Sigmoid colon (tissue), 7 donors: ENCODE data around the gene AHNAK. TPM values are rescaled to one million over a fixed set of nuclear protein-coding genes. Genes with fewer than 3 reads are reported as not detected.

Experiments
- DNase-seq: peaks from one replicate; pipeline ENCODE4 v3.0.0-alpha.2; 2019
- H3K27ac ChIP-seq, 4 donors: fragments of 200-600 bp; sonication (generic); one replicate each; pipeline ENCODE4 v1.5.1; 2016 to 2019; ENCODE audit warnings: mild to moderate bottlenecking in 1 of 4
- H3K27me3 ChIP-seq, 3 donors: fragments of 200-600 bp; sonication (generic); one replicate each; pipeline ENCODE4 v1.5.1; 2019; ENCODE audit warnings: mild to moderate bottlenecking in 1 of 3
- H3K36me3 ChIP-seq, 4 donors: fragments of 200-600 bp; sonication (generic); one replicate each; pipeline ENCODE4 v1.5.1; 2016 to 2019
- H3K4me1 ChIP-seq, 4 donors: fragments of 200-600 bp; sonication (generic); one replicate each; pipeline ENCODE4 v1.5.1; 2017 to 2019
- H3K4me3 ChIP-seq, 4 donors: fragments of 200-600 bp; sonication (generic); one replicate each; pipeline ENCODE4 v1.5.1; 2017 to 2019; ENCODE audit warnings: mild to moderate bottlenecking in 2 of 4, moderate library complexity in 1 of 4
- H3K9me3 ChIP-seq, 4 donors: fragments of 200-600 bp in 3 of 4; sonication (generic) in 3 of 4; one replicate each; pipeline versions ENCODE4 v1.5.1 to v1.6.1; 2013 to 2019
- EP300 ChIP-seq, 4 donors: sonication (generic); formaldehyde crosslinking; IDR thresholded peaks; one replicate each; pipeline ENCODE4 v1.6.1; 2017; ENCODE audit warnings: antibody characterized with exemption in 4 of 4
- POLR2A ChIP-seq, 2 donors: fragments of 450-650 bp; IDR thresholded peaks; one replicate each; pipeline ENCODE4 v1.6.1; 2016; ENCODE audit warnings: antibody characterized with exemption in 2 of 2, mild to moderate bottlenecking in 2 of 2, moderate library complexity in 2 of 2
- POLR2AphosphoS5 ChIP-seq, 4 donors: sonication (generic); formaldehyde crosslinking; IDR thresholded peaks; one replicate each; pipeline ENCODE4 v1.6.1; 2017; ENCODE audit warnings: antibody characterized with exemption in 4 of 4
- WGBS, 2 donors: extraction: QIAGEN DNeasy Blood & Tissue Kit; methylation state at CpG; one replicate each; pipeline ENCODE4 v1.1.7; 2013; 5-methylcytosine and 5-hydroxymethylcytosine counted together
- intact Hi-C: fragments of 100-400 bp; cut with DNase I; formaldehyde crosslinking; loops from one replicate; pipeline ENCODE4 v1.15.1; 2023
- polyA plus RNA-seq, 3 donors: library from polyadenylated mRNA; stranded (reverse); fragments of 200-250 nt; gene quantifications; one replicate each; pipeline ENCODE4 v1.2.3, GENCODE V29; 2013
- small RNA-seq, 3 donors: library from RNA; depleted of rRNA; stranded (forward); fragments of <200 nt; gene quantifications; one replicate each; pipeline ENCODE3, GENCODE V24; 2016
- total RNA-seq, 4 donors: library from RNA; depleted of rRNA; stranded (reverse); fragments of >200 nt; gene quantifications; one replicate each; pipeline ENCODE4 v1.1.0, GENCODE V29; 2016
- TF ChIP-seq, protein P1 (sequence below), 4 experiments: fragments of 450-650 bp in 3 of 4; fragments of 200-600 bp in 1 of 4; IDR thresholded peaks; one replicate each; pipeline ENCODE4 v1.5.1; 2016 to 2019; ENCODE audit warnings: antibody characterized with exemption in 4 of 4, mild to moderate bottlenecking in 3 of 4, moderate library complexity in 2 of 4
- donor health status: healthy with polysubstance abuse.
- donor health status: Bipolar disorder and iron deficiency.
- donor health status: healthy.

Gene AHNAK
- total and polyA plus RNA-seq, 7 donors, result 82.3 to 1,294 (median 751) TPM

DNA sequence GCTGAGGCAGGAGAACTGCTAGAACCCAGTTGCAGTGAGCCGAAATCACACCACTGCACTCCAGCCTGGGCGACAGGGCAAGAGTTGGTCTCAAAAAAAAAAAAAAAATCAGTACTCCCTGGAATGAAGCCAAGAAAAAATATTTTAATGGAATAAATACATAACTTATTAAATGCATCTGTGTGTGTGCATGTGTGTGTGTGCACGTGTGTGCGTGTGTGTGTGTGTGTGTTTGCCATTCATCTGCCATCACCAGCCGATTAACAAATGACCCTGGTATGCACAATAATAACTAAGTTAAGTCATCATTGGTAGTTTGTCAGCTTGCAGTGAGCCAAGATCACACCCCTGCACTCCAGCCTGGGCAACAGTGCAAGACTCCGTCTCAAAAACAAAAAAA lies 162.8 kb downstream of the AHNAK start:
- no peak for DNase-seq
- no peaks in the 10 kb centered on the region for H3K27me3 ChIP-seq
- H3K4me1 ChIP-seq, result peaks cover 0 to 10% (median 3%) of the 10 kb centered on the region in 4 donors
- no peaks in the 10 kb centered on the region for H3K9me3 ChIP-seq
- no peak overlapping the region for H3K27ac ChIP-seq
- TF ChIP-seq POLR2AphosphoS5 (IDR thresholded peaks at IDR 0.05) (no peak), EP300 (IDR thresholded peaks at IDR 0.05) (no peak), POLR2A (IDR thresholded peaks at IDR 0.05) (no peak)
- TF ChIP-seq, protein P1, sequence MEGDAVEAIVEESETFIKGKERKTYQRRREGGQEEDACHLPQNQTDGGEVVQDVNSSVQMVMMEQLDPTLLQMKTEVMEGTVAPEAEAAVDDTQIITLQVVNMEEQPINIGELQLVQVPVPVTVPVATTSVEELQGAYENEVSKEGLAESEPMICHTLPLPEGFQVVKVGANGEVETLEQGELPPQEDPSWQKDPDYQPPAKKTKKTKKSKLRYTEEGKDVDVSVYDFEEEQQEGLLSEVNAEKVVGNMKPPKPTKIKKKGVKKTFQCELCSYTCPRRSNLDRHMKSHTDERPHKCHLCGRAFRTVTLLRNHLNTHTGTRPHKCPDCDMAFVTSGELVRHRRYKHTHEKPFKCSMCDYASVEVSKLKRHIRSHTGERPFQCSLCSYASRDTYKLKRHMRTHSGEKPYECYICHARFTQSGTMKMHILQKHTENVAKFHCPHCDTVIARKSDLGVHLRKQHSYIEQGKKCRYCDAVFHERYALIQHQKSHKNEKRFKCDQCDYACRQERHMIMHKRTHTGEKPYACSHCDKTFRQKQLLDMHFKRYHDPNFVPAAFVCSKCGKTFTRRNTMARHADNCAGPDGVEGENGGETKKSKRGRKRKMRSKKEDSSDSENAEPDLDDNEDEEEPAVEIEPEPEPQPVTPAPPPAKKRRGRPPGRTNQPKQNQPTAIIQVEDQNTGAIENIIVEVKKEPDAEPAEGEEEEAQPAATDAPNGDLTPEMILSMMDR (IDR thresholded peaks at IDR 0.05), result no peak
- WGBS, 2 donors, result 54 to 77% methylated on average over 6 of the region's 6 CpGs
- H3K36me3 ChIP-seq, result no peaks in the 10 kb centered on the region
- H3K4me3 ChIP-seq, result no peak overlapping the region
- intact Hi-C loops, result no loop called here

Small RNA genes within 50 kb of the gene (small RNA-seq; reads per million reads assigned to genes)
- 0 reads per million in 3 donors for gene EEF1G
- 0 reads per million in 3 donors for gene MIR6747

Other genes starting within 250 kb of the AHNAK start
- not detected for gene SCGB1D4, start 247.7 kb downstream of the AHNAK start, total RNA-seq
- gene SCGB1D4, start 247.7 kb downstream of the AHNAK start, polyA plus RNA-seq, result not detected
- gene ASRGL1, start 209.4 kb downstream of the AHNAK start, total RNA-seq, result 10 to 100 TPM in 2 of 4 donors, 1 to 10 TPM in 2; 4.8 to 26.0 (median 9.5) TPM
- 10 to 100 TPM; 22.0 to 35.2 (median 22.8) TPM for gene ASRGL1, start 209.4 kb downstream of the AHNAK start, polyA plus RNA-seq
- gene SCGB1A1, start 127.8 kb downstream of the AHNAK start, total RNA-seq, result not detected
- gene SCGB1A1, start 127.8 kb downstream of the AHNAK start, polyA plus RNA-seq, result 10 to 100 TPM in 1 of 3 donors, not detected in 2; 11.4 TPM
- 1,000 to 10,000 TPM; 1,344 to 1,788 (median 1,576) TPM for gene EEF1G, start 27.1 kb upstream of the AHNAK start, total RNA-seq
- gene EEF1G, start 27.1 kb upstream of the AHNAK start, polyA plus RNA-seq, result 1,000 to 10,000 TPM; 1,418 to 2,108 (median 1,957) TPM
- 1 to 10 TPM; 5.4 to 7.1 (median 6.2) TPM for gene TUT1, start 44.7 kb upstream of the AHNAK start, total RNA-seq
- gene TUT1, start 44.7 kb upstream of the AHNAK start, polyA plus RNA-seq, result 10 to 100 TPM in 1 of 3 donors, 1 to 10 TPM in 2; 5.3 to 16.8 (median 6.0) TPM
- 10 to 100 TPM; 50.1 to 62.2 (median 58.1) TPM for gene MTA2, start 55.1 kb upstream of the AHNAK start, total RNA-seq
- gene MTA2, start 55.1 kb upstream of the AHNAK start, polyA plus RNA-seq, result 10 to 100 TPM; 28.8 to 86.3 (median 36.1) TPM
- 10 to 100 TPM; 19.6 to 39.5 (median 30.2) TPM for gene EML3, start 66.0 kb upstream of the AHNAK start, total RNA-seq
- gene EML3, start 66.0 kb upstream of the AHNAK start, polyA plus RNA-seq, result 10 to 100 TPM; 10.6 to 50.7 (median 16.2) TPM
- gene ROM1, start 66.5 kb upstream of the AHNAK start, total RNA-seq, result 10 to 100 TPM in 2 of 4 donors, 1 to 10 TPM in 2; 5.3 to 13.8 (median 10.1) TPM
- gene ROM1, start 66.5 kb upstream of the AHNAK start, polyA plus RNA-seq, result 10 to 100 TPM in 1 of 3 donors, 1 to 10 TPM in 2; 3.0 to 14.2 (median 3.2) TPM
- gene B3GAT3, start 75.2 kb upstream of the AHNAK start, total RNA-seq, result 10 to 100 TPM; 11.1 to 26.3 (median 16.8) TPM
- gene B3GAT3, start 75.2 kb upstream of the AHNAK start, polyA plus RNA-seq, result 10 to 100 TPM in 2 of 3 donors, 1 to 10 TPM in 1; 9.7 to 47.5 (median 11.4) TPM
- 100 to 1,000 TPM in 1 of 4 donors, 10 to 100 TPM in 3; 67.4 to 111 (median 77.9) TPM for gene GANAB, start 99.8 kb upstream of the AHNAK start, total RNA-seq
- gene GANAB, start 99.8 kb upstream of the AHNAK start, polyA plus RNA-seq, result 100 to 1,000 TPM in 1 of 3 donors, 10 to 100 TPM in 2; 12.6 to 163 (median 37.9) TPM
- gene INTS5, start 106.5 kb upstream of the AHNAK start, total RNA-seq, result 10 to 100 TPM; 11.2 to 13.2 (median 12.1) TPM
- gene INTS5, start 106.5 kb upstream of the AHNAK start, polyA plus RNA-seq, result 10 to 100 TPM in 1 of 3 donors, 1 to 10 TPM in 2; 7.8 to 14.8 (median 8.8) TPM
- gene C11orf98, start 118.4 kb upstream of the AHNAK start, total RNA-seq, result 10 to 100 TPM; 24.6 to 47.4 (median 26.9) TPM
- gene C11orf98, start 118.4 kb upstream of the AHNAK start, polyA plus RNA-seq, result 100 to 1,000 TPM; 166 to 183 (median 176) TPM
- 1 to 10 TPM; 2.9 to 6.1 (median 4.0) TPM for gene CSKMT, start 118.5 kb upstream of the AHNAK start, total RNA-seq
- gene CSKMT, start 118.5 kb upstream of the AHNAK start, polyA plus RNA-seq, result 10 to 100 TPM in 1 of 3 donors, 1 to 10 TPM in 2; 1.2 to 19.4 (median 4.9) TPM
- gene UQCC3, start 124.9 kb upstream of the AHNAK start, total RNA-seq, result 1 to 10 TPM; 4.9 to 9.7 (median 8.2) TPM
- 10 to 100 TPM; 15.8 to 19.8 (median 18.0) TPM for gene UQCC3, start 124.9 kb upstream of the AHNAK start, polyA plus RNA-seq
- gene LBHD1, start 125.5 kb upstream of the AHNAK start, total RNA-seq, result 1 to 10 TPM; 2.0 to 4.1 (median 3.7) TPM
- 10 to 100 TPM in 1 of 3 donors, 1 to 10 TPM in 2; 3.0 to 12.9 (median 5.8) TPM for gene LBHD1, start 125.5 kb upstream of the AHNAK start, polyA plus RNA-seq
- 100 to 1,000 TPM; 174 to 298 (median 199) TPM for gene UBXN1, start 132.3 kb upstream of the AHNAK start, total RNA-seq
- gene UBXN1, start 132.3 kb upstream of the AHNAK start, polyA plus RNA-seq, result 100 to 1,000 TPM; 132 to 188 (median 174) TPM
- gene LRRN4CL, start 142.7 kb upstream of the AHNAK start, total RNA-seq, result 10 to 100 TPM; 28.5 to 40.4 (median 32.1) TPM
- gene LRRN4CL, start 142.7 kb upstream of the AHNAK start, polyA plus RNA-seq, result 1 to 10 TPM in 2 of 3 donors, under 1 TPM in 1; 0.23 to 3.1 (median 3.0) TPM
- 10 to 100 TPM; 35.5 to 69.8 (median 50.2) TPM for gene BSCL2, start 160.6 kb upstream of the AHNAK start, total RNA-seq
- 10 to 100 TPM; 18.0 to 72.3 (median 27.0) TPM for gene BSCL2, start 160.6 kb upstream of the AHNAK start, polyA plus RNA-seq
- gene GNG3, start 160.9 kb upstream of the AHNAK start, total RNA-seq, result 1 to 10 TPM in 3 of 4 donors, not detected in 1; 1.4 to 5.0 (median 2.8) TPM
- gene GNG3, start 160.9 kb upstream of the AHNAK start, polyA plus RNA-seq, result 1 to 10 TPM in 2 of 3 donors, not detected in 1; 1.2 to 2.7 TPM
- 10 to 100 TPM; 22.9 to 30.7 (median 25.3) TPM for gene HNRNPUL2, start 180.7 kb upstream of the AHNAK start, total RNA-seq
- 10 to 100 TPM; 36.6 to 54.3 (median 37.5) TPM for gene HNRNPUL2, start 180.7 kb upstream of the AHNAK start, polyA plus RNA-seq
- gene TTC9C, start 181.7 kb upstream of the AHNAK start, total RNA-seq, result 10 to 100 TPM; 21.9 to 39.9 (median 24.2) TPM
- 10 to 100 TPM; 27.6 to 30.4 (median 27.7) TPM for gene TTC9C, start 181.7 kb upstream of the AHNAK start, polyA plus RNA-seq
- gene ZBTB3, start 207.4 kb upstream of the AHNAK start, total RNA-seq, result 10 to 100 TPM in 1 of 4 donors, 1 to 10 TPM in 3; 6.6 to 12.1 (median 7.7) TPM
- 1 to 10 TPM; 1.2 to 5.0 (median 1.8) TPM for gene ZBTB3, start 207.4 kb upstream of the AHNAK start, polyA plus RNA-seq
- gene POLR2G, start 214.8 kb upstream of the AHNAK start, total RNA-seq, result 10 to 100 TPM; 42.7 to 59.5 (median 53.6) TPM
- gene POLR2G, start 214.8 kb upstream of the AHNAK start, polyA plus RNA-seq, result 100 to 1,000 TPM in 1 of 3 donors, 10 to 100 TPM in 2; 73.5 to 111 (median 95.5) TPM
- gene TAF6L, start 224.6 kb upstream of the AHNAK start, total RNA-seq, result 10 to 100 TPM; 13.2 to 20.1 (median 16.7) TPM
- 10 to 100 TPM in 1 of 3 donors, 1 to 10 TPM in 2; 3.0 to 20.7 (median 9.0) TPM for gene TAF6L, start 224.6 kb upstream of the AHNAK start, polyA plus RNA-seq
- gene TMEM179B, start 240.6 kb upstream of the AHNAK start, total RNA-seq, result 10 to 100 TPM; 38.2 to 49.6 (median 43.0) TPM
- gene TMEM179B, start 240.6 kb upstream of the AHNAK start, polyA plus RNA-seq, result 10 to 100 TPM; 27.0 to 63.9 (median 38.4) TPM
- gene TMEM223, start 245.2 kb upstream of the AHNAK start, total RNA-seq, result 10 to 100 TPM; 16.0 to 27.1 (median 24.1) TPM
- gene TMEM223, start 245.2 kb upstream of the AHNAK start, polyA plus RNA-seq, result 10 to 100 TPM in 2 of 3 donors, 1 to 10 TPM in 1; 9.0 to 30.9 (median 15.5) TPM